GM19043 (cell line): ENCODE data around the gene WASL.
"Not testable (repeated sequence)": the region's sequence is repeated elsewhere in the genome, so short reads cannot be mapped to it uniquely, and the experiment has no call there.

Experiments
- ATAC-seq: cut with Tn5 transposase; IDR thresholded peaks from one replicate; pipeline ENCODE4 v1.9.1; 2021; ENCODE audit warnings: low read depth; ENCODE audit not compliant: unreplicated experiment

The WASL gene

GRCh38 chr7:123737168-123737674 is 11.6 kb downstream of the WASL start:
- not testable (repeated sequence) for ATAC-seq

- no peak for ATAC-seq
These were observed 13.3 kb downstream of the WASL start for GRCh38 chr7:123735539-123735938.

- no peak for ATAC-seq
These were observed 14.3 kb downstream of the WASL start for GRCh38 chr7:123734498-123734897.

- no peak for ATAC-seq
These were observed 16.3 kb downstream of the WASL start for GRCh38 chr7:123732413-123733091.

GRCh38 chr7:123729218-123729578 is 19.6 kb downstream of the WASL start:
- no peak for ATAC-seq

- no peak for ATAC-seq
These were observed 21.5 kb downstream of the WASL start for GRCh38 chr7:123727071-123727837.

- no peak for ATAC-seq
These were observed 23.1 kb downstream of the WASL start for GRCh38 chr7:123725586-123726171.

- no peak for ATAC-seq
These were observed 24.0 kb downstream of the WASL start for GRCh38 chr7:123724817-123725253.

GRCh38 chr7:123723913-123724312 is 24.9 kb downstream of the WASL start:
- no peak for ATAC-seq

GRCh38 chr7:123720527-123720926 is 28.3 kb downstream of the WASL start:
- ATAC-seq, result not testable (repeated sequence)

GRCh38 chr7:123719197-123719721 is 29.5 kb downstream of the WASL start:
- ATAC-seq, result no peak

GRCh38 chr7:123718773-123719172 is 30.0 kb downstream of the WASL start:
- ATAC-seq, result no peak

GRCh38 chr7:123717689-123718088 is 31.1 kb downstream of the WASL start:
- no peak for ATAC-seq

- no peak for ATAC-seq
These were observed 31.9 kb downstream of the WASL start for GRCh38 chr7:123716877-123717276.

- ATAC-seq, result no peak
These were observed 33.0 kb downstream of the WASL start for GRCh38 chr7:123715799-123716198.

- no peak for ATAC-seq
These were observed 33.6 kb downstream of the WASL start for GRCh38 chr7:123715198-123715597.

- no peak for ATAC-seq
These were observed 34.3 kb downstream of the WASL start for GRCh38 chr7:123714296-123715080.

GRCh38 chr7:123712619-123713018 is 36.2 kb downstream of the WASL start:
- ATAC-seq, result no peak

GRCh38 chr7:123711832-123712293 is 36.9 kb downstream of the WASL start:
- no peak for ATAC-seq

- ATAC-seq, result no peak
These were observed 38.1 kb downstream of the WASL start for GRCh38 chr7:123710683-123711082.
